Lower lobe of right lung (tissue), 2 donors: Measurements from ENCODE around the gene PRR5L. TPM values are rescaled to one million over a fixed set of nuclear protein-coding genes. Genes with fewer than 3 reads are reported as not detected.

Source experiments
- ATAC-seq, 2 donors: fragments of 200-7000 bp; cut with Tn5 transposase; one replicate each; pipeline ENCODE4 v1.9.1; 2020 to 2022; ENCODE audit warnings: mild to moderate bottlenecking in 2 of 2, moderate library complexity in 2 of 2
- DNase-seq: peaks from one replicate; pipeline ENCODE4 v3.0.0-alpha.2; 2020
- H3K27ac ChIP-seq: fragments of 200-600 bp; one replicate; pipeline ENCODE4 v1.8.0; 2022
- H3K27me3 ChIP-seq: fragments of 200-600 bp; one replicate; pipeline ENCODE4 v1.8.0; 2022; ENCODE audit warnings: low read depth
- H3K36me3 ChIP-seq: fragments of 200-600 bp; one replicate; pipeline ENCODE4 v1.8.0; 2022; ENCODE audit warnings: mild to moderate bottlenecking
- H3K4me1 ChIP-seq: fragments of 200-600 bp; one replicate; pipeline ENCODE4 v1.8.0; 2022
- H3K4me3 ChIP-seq: fragments of 200-600 bp; one replicate; pipeline ENCODE4 v1.8.0; 2022; ENCODE audit warnings: mild to moderate bottlenecking
- H3K9me3 ChIP-seq: fragments of 200-600 bp; one replicate; pipeline ENCODE4 v1.8.0; 2022
- intact Hi-C: fragments of 100-400 bp; cut with DNase I; formaldehyde crosslinking; loops from one replicate; pipeline ENCODE4 v1.11.0; 2022
- total RNA-seq: library from RNA; stranded (reverse); fragmentation: NEBNext Ultra II Directional; extraction: Animal tissue kit (Norgen Biotek cat#: 25700); gene quantifications from one replicate; pipeline ENCODE4 v1.2.1, GENCODE V29; 2021
- TF ChIP-seq, protein P1 (sequence below): fragments of 200-600 bp; IDR thresholded peaks from one replicate; pipeline ENCODE4 v1.8.0; 2022; ENCODE audit warnings: antibody characterized with exemption, mild to moderate bottlenecking
- donor health status: DM: no; HTN: yes; CAD: no; lungs with severe emphysema.

PRR5L gene
- total RNA-seq, 1 donor from 2014 or later = 24.9 TPM

- Histone ChIP-seq H3K9me3 (no peaks in the 10 kb centered on the region), H3K4me1 (peaks cover 19% of the 10 kb centered on the region), H3K4me3 (no peak overlapping the region), H3K27ac (no peak overlapping the region), H3K36me3 (no peaks in the 10 kb centered on the region), H3K27me3 (no peaks in the 10 kb centered on the region)
- DNase-seq = no peak
- ATAC-seq = peak; percentile 29 to 37
- intact Hi-C loops = loop anchor here (5.0 kb wide), 1 partner anchor 200 kb away; no protein-coding TSS in a partner anchor
- TF ChIP-seq, protein P1, sequence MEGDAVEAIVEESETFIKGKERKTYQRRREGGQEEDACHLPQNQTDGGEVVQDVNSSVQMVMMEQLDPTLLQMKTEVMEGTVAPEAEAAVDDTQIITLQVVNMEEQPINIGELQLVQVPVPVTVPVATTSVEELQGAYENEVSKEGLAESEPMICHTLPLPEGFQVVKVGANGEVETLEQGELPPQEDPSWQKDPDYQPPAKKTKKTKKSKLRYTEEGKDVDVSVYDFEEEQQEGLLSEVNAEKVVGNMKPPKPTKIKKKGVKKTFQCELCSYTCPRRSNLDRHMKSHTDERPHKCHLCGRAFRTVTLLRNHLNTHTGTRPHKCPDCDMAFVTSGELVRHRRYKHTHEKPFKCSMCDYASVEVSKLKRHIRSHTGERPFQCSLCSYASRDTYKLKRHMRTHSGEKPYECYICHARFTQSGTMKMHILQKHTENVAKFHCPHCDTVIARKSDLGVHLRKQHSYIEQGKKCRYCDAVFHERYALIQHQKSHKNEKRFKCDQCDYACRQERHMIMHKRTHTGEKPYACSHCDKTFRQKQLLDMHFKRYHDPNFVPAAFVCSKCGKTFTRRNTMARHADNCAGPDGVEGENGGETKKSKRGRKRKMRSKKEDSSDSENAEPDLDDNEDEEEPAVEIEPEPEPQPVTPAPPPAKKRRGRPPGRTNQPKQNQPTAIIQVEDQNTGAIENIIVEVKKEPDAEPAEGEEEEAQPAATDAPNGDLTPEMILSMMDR = peak; percentile 55
Observed at GRCh38 chr11:36292311-36292722, 3.8 kb upstream of the PRR5L start.

- H3K27me3 ChIP-seq = no peaks in the 10 kb centered on the region
- no peaks in the 10 kb centered on the region for H3K36me3 ChIP-seq
- no peak for DNase-seq
- H3K9me3 ChIP-seq = no peaks in the 10 kb centered on the region
- no peak for ATAC-seq
- TF ChIP-seq, protein P1 = no peak
- H3K4me1 ChIP-seq = peaks cover 11% of the 10 kb centered on the region
- H3K27ac ChIP-seq = no peak overlapping the region
- H3K4me3 ChIP-seq = no peak overlapping the region
- intact Hi-C loops = no loop called here
Observed at GRCh38 chr11:36296884-36297543, 926 bp downstream of the PRR5L start.

GRCh38 chr11:36300650-36301049 lies 4.6 kb downstream of the PRR5L start:
- peak; percentile 60 for DNase-seq
- Histone ChIP-seq H3K4me3 (no peak overlapping the region), H3K36me3 (no peaks in the 10 kb centered on the region), H3K27ac (no peak overlapping the region), H3K9me3 (no peaks in the 10 kb centered on the region), H3K27me3 (no peaks in the 10 kb centered on the region), H3K4me1 (peaks cover 25% of the 10 kb centered on the region)
- TF ChIP-seq, protein P1 = no peak
- intact Hi-C loops = no loop called here
- peak; percentile 43 to 72 for ATAC-seq

GRCh38 chr11:36304351-36304750 lies 8.3 kb downstream of the PRR5L start:
- DNase-seq (no peak), ATAC-seq (peak; percentile 37 to 47)
- Histone ChIP-seq H3K27ac (no peak overlapping the region), H3K4me1 (peaks cover 25% of the 10 kb centered on the region), H3K36me3 (no peaks in the 10 kb centered on the region), H3K4me3 (no peak overlapping the region), H3K9me3 (no peaks in the 10 kb centered on the region), H3K27me3 (no peaks in the 10 kb centered on the region)
- intact Hi-C loops = no loop called here
- TF ChIP-seq, protein P1 = no peak

GRCh38 chr11:36305047-36305446 lies 9.0 kb downstream of the PRR5L start:
- no peak for ATAC-seq
- Histone ChIP-seq H3K9me3 (no peaks in the 10 kb centered on the region), H3K36me3 (no peaks in the 10 kb centered on the region), H3K4me1 (peaks cover 25% of the 10 kb centered on the region), H3K27me3 (no peaks in the 10 kb centered on the region), H3K27ac (no peak overlapping the region), H3K4me3 (no peak overlapping the region)
- DNase-seq = no peak
- intact Hi-C loops = no loop called here
- TF ChIP-seq, protein P1 = no peak
